GM18868 (cell line): ENCODE data around the gene SIN3B.

Experiments used
- ATAC-seq: cut with Tn5 transposase; IDR thresholded peaks from one replicate; pipeline ENCODE4 v1.9.1; 2021; ENCODE audit warnings: mild to moderate bottlenecking, moderate library complexity; ENCODE audit not compliant: unreplicated experiment

SIN3B gene

DNA sequence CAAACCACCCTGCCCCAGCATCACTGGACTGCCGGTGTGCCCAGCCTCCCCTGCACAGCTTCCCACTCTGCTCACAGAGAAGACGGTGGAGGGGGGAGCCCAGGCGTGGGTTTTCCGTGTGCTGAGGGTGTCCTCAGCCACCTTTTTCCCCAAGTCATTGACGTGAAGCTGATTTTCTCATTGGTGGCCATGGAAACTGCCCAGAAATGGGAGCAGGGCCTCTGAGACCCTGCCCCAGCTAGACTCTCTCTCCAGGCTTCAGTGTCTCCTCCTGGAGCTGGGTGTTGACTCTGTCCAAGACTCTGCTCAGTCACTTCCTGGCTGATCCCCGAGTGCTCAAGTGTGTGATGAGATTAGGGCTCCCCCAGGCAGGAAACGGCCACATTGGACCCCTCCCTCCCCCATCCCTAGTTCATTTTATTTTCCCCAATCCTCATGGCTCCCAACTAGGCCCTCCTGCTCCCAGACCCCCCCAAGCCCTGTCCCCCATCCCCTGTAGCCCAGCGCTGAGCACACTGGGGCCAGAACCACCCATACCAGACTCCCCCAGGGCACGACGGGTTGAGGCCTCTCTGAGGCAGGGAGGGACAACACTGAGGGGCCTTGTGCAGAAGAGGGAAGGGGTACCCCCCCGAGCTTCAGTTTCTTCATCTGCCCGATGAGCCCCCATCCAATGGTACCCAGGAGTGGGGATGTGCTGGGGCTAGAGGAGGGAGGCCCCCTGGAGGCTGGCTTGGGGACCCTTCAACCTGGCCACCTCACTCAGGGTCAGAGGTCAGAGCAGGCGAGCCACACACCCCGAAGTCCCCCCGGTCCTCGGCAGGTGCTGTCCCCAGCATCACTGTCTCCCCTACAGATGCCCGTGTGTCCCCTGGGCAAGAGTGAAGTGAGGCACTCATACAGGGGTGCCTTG lies 58.4 kb downstream of the SIN3B start:
- ATAC-seq, result no peak

DNA sequence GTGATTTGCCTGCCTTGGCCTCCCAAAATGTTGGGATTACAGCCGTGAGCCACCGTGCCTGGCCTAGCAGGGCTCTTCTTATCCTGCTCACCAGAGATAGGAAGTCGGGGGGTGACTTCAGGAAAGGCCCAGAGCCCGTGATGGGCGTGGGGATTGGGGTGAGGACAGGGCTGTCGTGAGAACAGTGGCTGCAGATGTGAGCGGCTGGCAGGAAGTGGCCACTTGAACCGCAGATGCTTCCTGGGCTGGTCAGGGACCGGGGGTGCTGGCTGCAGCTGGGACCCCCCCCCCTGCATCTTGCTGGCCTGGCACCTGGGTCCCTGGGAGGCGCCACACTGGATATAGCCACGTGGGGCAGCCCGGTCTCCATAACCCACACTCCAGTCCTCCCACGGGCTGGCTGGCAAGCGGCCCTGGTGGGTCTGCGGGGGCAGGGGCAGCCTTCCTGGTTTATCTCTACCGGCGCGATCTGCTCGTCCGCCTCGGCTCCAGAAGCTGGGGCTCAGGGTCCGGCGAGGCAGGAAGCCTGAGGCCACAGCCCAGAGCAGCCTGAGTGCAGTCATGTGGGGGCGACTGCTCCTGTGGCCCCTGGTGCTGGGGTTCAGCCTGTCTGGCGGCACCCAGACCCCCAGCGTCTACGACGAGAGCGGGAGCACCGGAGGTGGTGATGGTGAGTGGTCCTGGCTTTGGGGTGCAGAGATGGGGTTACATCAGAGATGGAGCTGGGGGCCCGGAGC lies 59.6 kb downstream of the SIN3B start, which contains the start of gene F2RL3:
Gene F2RL3 (plus strand): TSS at position 371 of the 737 bp plus-strand sequence. CDS start 191 bp downstream, at position 562.
- no peak for ATAC-seq

DNA sequence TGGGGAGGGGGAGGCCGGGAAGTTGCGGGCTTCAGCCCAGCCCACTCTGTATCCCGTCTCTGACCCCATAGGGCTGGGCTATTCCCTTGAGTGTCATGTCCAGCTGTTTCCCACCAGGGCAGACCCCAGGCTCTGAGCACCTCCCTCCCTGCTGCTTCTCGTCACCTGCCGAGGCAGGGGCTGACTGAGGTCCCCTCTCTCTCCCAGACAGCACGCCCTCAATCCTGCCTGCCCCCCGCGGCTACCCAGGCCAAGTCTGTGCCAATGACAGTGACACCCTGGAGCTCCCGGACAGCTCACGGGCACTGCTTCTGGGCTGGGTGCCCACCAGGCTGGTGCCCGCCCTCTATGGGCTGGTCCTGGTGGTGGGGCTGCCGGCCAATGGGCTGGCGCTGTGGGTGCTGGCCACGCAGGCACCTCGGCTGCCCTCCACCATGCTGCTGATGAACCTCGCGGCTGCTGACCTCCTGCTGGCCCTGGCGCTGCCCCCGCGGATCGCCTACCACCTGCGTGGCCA lies 60.2 kb downstream of the SIN3B start:
- ATAC-seq, result no peak

DNA sequence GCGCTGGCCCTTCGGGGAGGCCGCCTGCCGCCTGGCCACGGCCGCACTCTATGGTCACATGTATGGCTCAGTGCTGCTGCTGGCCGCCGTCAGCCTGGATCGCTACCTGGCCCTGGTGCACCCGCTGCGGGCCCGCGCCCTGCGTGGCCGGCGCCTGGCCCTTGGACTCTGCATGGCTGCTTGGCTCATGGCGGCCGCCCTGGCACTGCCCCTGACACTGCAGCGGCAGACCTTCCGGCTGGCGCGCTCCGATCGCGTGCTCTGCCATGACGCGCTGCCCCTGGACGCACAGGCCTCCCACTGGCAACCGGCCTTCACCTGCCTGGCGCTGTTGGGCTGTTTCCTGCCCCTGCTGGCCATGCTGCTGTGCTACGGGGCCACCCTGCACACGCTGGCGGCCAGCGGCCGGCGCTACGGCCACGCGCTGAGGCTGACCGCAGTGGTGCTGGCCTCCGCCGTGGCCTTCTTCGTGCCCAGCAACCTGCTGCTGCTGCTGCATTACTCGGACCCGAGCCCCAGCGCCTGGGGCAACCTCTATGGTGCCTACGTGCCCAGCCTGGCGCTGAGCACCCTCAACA lies 60.8 kb downstream of the SIN3B start:
- no peak for ATAC-seq

DNA sequence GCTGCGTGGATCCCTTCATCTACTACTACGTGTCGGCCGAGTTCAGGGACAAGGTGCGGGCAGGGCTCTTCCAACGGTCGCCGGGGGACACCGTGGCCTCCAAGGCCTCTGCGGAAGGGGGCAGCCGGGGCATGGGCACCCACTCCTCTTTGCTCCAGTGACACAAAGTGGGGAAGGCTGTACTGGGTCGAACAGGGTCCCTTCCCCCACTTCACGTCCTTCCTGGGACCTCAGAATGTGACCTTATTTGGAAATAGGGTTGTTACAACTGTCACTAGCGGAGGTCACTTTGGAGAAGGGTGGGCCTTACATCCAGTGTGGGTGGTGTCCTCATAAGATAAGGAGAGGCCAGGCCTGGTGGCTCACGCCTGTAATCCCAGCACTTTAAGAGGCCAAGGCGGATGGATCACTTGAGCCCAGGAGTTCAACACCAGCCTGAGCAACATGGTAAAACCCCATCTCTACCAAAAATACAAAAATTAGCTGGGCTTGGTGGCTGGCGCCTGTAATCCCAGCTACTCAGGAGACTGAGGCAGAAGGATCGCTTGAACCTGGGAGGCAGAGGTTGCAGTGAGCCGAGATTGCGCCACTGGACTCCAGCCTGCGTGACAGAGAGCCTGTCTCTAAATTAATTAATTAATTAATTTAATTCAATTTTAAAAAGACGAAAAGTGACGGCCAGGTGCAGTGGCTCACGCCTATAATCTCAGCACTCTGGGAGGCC lies 61.4 kb downstream of the SIN3B start:
- ATAC-seq, result no peak

DNA sequence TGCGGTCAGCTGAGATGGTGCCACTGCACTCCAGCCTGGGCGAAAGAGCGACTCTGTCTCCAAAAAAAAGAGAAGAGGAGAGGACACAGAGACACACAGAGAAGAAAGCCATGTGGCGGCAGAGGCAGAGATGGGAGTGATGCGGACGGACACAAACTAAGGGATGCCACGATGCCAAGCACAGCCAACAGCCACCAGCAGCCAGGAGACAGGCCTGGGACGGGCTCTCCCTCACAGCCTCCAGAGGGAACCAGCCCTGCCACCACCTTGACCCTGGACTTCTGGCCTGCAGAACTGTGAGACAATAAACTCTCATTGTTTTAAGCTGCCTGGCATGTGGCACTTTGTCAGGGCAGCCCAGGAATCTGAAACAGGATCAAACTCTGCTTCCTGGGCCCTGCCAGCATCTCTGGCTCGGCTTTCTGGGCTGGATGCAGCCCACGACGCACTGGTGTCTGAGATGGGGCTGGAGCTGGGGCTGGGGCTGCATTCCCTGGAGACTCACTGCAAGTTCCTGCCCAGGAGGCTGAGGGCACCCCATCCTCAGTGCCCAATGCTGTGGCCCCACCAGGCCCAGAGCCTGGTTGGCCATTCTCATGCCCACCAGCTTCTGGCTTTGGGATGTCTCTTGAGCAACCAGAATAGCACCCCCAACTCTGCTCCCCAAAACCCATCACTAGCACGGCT lies 62.6 kb downstream of the SIN3B start:
- no peak for ATAC-seq

DNA sequence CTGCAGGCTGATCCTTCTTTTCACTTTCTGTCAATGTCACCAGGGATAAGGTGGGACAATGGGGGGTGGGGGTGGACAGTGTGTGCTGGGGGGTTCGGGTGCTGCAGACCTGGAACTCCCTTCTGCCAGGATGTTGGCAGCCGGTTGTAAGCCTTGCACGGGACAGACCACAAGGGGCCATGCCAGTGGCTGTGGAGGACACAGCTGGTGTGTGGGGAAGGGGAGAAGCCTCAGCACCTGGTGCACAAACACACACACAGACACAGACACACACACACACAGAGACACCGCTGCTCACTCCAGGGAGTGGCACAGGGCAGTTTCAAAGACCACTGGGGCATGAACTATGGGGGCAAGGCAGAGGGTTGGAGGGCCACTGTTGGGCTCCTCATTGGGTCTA lies 63.2 kb downstream of the SIN3B start:
- no peak for ATAC-seq

DNA sequence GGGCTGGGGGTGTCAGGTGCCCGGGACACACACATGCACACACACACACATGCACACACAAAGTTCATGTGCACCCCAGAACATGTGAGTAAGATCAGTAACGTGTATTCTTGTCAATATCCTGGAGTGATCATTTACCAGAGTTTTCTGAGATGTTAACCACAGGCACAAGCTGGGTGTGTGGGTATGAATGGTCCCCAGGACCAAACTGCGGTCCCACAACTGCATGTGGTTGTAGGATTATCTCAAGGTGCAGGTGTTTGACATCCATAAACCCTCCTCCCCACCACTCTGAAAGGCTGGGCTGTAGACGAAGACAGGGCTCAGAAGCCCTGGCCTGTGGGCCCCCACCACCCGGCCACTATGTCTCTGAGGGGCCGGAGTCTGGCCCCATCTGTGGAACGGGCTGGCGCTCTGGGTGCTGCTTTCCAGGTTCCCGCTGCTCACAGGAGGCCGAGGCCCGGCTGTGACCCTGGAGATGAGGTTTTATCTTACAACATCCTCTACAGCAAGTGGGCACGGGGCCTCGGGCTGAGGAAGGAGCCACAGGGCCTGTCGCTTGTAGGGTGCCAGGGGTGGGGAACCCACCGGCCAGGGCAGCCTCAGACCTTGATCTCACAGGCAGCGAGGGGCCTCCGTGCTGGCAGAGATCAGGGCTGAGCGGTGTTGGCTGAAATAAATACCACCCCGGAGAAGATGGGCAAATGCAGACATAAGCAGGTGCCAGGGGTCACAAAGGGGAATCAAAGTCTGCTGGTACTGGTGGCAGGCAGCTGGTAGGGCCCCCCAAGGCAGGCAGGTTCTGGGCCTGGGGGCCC lies 63.9 kb downstream of the SIN3B start:
- ATAC-seq, result no peak

DNA sequence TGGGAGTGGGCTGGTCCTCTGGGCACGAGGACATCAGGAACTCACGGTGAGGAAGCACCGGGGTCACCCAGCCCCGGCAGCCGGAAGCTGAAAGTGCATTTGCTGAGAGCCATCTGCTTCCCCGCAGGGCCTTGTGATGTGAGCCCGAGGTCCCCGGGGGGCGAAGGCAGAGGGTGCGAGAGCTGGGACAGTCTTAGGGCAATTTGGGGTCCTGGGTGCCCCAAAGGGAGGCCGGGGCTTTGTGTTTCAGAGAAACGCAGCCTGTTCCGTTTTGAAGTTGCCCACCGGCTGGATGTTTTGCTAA lies 64.4 kb downstream of the SIN3B start:
- no peak for ATAC-seq

DNA sequence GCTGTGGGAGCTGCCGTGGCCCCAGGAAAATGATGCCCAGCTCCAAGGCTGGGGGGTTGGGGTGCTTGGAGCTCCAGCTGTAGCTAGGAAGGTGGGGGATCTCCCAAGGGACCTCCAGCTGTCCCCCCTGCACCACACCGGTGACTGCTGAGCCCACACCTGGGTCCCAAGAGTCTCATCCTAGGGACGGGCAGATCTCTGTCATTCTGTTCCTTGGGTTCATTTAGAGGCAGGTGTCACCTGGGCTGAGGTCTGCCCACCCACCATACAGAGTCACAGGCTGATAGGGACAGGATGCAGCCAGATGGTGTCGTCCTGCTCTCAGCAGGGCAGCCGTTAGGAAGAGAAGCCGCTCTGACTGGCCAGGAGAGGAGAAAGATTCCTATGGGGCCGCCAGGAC lies 64.9 kb downstream of the SIN3B start:
- no peak for ATAC-seq

DNA sequence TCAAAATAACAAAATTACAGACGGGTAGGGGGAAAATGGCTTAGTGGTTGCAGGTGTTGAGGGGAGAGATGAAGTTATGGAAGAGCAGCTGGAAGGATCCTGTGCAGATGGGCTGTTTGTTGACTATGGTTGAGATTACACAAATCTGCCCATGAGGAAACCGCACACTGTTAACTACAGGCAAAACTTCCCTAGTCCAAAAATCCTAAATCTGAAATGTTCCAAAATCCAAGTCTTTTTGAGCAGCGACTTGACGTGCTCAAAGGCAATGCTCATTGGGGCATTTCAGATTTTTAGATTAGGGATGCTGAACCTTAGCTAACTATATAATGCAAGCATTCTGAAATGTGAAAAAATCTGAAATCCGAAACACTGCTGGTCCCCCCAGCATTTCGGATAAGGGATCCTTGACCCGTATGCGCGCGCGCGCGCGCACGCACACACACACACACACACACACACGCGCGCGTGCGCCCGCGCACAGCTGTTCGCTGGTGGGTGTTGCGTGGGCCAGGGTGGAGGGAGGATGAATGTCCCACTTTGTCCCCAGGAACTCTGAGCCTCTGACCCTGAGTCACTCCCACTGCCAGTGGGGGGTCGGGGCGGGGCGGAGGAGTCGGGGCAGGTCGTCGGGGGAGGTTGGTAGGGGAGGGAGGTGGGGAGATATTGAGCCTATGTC lies 66.4 kb downstream of the SIN3B start:
- no peak for ATAC-seq

DNA sequence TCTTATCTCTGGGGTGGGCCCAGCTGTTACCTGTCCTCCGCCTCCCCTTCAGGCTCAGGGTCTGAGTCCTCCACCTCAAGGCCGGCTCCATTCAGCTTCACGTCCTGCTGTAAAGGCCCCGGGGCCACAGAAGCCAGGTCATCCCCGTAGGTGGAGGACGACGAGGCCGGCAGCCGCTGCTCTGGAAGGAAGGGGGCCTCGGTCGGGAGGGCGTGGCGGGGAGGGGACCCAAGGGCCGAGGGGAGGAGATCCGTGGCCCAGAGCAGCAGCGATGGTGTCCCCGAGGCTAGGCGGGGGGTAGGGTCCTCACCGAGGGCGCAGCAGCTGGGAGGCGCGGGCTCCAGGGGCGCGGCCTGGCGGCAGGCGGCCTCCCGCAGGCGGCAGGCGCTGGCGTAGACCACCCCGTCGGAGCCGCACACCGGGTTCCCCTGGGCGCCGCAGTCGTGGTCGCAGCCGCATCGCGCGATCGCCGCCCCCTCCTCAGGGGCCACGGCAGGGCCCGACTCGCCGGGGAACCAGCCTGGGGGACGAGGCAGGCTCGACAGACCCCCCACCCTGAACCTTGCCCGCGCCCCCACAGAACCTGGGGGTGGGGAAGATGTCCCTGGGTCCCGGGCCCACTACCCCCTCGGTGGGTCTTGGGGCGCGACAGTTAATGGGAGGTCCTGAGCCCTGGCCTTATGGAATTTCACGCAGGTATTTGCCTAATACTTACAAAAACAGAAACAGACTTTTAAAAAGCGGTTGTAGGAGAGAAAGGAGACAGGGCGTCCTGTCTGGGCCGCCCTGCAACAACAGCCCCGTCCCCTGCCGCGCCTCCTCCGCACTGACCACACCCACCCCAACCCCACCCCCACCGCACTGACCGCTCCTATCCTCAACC lies 67.2 kb downstream of the SIN3B start:
- no peak for ATAC-seq

DNA sequence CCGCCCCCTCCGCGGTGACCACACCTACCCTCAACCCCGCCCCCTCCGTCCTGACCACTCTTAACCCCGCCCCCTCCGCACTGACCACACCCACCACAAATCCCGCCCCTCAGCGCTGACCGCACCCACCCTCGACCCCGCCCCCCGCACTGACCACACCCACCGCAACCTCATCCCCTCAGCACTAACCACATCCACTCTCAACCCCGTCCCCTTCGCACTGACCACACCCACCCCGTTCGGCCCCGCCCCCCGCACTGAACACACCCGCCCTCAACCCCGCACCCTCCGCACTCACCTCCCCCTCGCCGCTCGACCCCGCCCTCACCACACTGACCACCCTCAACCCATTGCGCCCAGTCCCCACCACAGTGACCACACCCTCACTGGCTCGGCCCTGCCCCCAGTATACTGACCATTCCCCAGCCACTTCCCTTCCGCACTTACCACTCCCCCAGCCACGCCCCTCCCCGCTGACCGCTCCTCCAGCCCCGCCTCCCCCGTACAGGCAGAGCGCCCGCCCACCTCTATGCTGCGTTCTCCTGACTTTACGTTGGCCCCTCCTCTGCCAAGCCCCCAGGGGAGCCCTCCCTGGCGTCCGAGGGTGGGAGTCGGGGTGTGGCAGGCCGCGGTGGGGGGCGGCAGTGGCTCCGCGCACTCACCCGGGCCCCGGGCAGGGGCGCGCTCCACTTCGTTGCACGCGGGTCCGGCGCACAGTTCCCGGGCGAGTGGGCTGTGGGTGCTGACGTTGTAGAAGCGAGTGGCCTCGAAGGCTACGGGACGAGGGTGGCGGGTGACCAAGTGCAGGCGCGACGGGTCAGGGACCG lies 68.0 kb downstream of the SIN3B start:
- ATAC-seq, result peak; percentile 53

DNA sequence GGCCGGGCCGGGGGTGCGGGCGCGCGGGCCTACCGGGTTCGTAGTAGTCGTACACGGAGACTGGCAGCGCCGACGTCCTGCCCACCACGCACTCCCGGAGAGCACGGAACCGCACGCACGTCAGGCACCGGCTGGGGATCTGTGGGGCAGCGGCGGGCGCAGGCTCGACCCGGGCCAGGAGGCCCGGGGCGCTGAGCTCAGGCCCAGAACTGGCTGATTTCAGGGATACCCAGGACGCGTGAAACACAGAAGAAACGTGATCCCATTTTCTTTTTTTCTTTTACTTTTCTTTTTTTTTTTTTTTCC lies 68.6 kb downstream of the SIN3B start:
- ATAC-seq, result no peak

DNA sequence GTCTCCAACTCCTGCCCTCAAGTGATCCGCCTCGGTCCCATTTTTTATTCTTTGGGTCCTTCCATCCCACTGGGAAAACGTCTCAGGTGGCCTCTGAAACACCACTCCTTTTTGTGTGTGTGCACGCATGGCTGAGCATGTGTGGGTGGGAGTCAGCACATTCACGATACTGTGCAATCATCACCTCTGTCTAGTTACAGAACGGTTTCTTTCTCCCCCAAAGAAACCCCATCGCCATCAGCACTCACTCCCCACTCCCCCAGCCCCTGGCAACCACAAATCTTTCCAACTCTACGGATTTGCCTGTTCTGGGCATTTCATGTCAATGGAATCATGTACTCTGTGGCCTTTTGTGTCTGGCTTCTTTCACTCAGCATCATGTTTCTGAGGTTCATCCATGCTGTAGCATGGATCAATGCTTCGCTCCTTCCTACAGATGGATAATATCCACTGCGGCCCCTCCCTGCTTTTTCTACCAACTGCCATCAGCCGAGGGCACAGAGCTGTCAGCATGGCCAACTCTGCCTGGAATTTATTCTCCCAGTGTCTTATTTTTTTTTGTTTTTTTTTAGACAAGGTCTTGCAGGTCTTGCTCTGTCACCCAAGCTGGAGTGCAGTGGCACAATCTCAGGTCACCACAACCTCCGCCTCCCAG lies 69.3 kb downstream of the SIN3B start:
- no peak for ATAC-seq

DNA sequence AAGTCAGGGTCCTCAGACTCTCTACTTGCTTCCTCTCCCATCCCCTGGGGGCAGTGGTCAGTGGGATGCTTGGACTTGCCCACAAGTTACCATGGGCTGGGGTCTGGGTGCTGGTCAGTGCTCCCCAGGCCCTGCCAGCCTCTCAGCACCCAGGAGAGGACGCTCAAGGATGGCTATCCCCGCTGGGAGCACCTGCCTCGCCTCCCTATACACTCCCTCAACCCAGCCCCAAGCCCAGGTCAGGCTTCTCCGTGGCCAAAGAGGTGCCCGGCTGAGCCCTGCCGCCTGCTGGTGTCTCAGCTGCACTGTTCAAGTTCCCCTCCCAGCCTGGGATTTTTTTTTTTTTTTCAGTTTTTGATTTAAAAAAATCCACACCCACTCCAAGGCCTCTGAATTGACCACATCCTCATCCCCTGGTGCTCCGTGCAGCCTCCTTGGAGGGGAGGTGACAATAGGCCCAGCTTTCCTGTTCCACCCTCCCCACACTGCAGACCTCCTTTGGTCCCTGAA lies 70.4 kb downstream of the SIN3B start:
- no peak for ATAC-seq
